OCI-LY7 (cell line): ENCODE measurements around the gene PRELP.

ENCODE experiments used
- EZH2phosphoT487 ChIP-seq: fragments of 200-600 bp; sonication (generic); IDR thresholded peaks from 2 replicates; pipeline ENCODE4 v1.6.1; 2018; ENCODE audit warnings: low read depth, borderline replicate concordance, mild to moderate bottlenecking, mixed run types, antibody characterized with exemption, low read length, moderate library complexity, mixed read lengths
- TF ChIP-seq, protein P1 (sequence below): fragments of 200-600 bp; sonication (generic); conservative IDR thresholded peaks from 2 replicates; pipeline ENCODE4 v1.5.1; 2014; ENCODE audit warnings: mild to moderate bottlenecking, antibody characterized with exemption, low read length, moderate library complexity, mixed read lengths

DNA sequence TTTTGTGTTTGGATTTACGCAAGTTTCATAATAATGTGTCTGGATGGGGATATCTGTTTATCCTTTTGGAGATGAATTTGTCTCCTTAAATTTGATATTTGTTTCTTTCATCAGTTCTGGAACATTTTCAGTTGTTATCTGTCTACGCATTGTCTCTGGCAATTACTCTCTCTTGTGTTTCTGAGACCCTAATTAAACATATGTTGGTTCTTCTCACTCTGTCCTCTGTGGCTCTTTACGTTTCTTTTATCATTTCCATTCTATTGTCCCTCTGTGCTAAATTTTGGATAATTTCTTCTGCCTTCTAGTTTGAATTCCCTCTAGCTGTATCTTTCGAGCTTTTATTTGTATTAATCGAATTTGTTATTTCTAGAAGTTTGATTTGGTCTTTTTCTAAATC lies 17.5 kb upstream of the PRELP start:
- TF ChIP-seq, protein P1, sequence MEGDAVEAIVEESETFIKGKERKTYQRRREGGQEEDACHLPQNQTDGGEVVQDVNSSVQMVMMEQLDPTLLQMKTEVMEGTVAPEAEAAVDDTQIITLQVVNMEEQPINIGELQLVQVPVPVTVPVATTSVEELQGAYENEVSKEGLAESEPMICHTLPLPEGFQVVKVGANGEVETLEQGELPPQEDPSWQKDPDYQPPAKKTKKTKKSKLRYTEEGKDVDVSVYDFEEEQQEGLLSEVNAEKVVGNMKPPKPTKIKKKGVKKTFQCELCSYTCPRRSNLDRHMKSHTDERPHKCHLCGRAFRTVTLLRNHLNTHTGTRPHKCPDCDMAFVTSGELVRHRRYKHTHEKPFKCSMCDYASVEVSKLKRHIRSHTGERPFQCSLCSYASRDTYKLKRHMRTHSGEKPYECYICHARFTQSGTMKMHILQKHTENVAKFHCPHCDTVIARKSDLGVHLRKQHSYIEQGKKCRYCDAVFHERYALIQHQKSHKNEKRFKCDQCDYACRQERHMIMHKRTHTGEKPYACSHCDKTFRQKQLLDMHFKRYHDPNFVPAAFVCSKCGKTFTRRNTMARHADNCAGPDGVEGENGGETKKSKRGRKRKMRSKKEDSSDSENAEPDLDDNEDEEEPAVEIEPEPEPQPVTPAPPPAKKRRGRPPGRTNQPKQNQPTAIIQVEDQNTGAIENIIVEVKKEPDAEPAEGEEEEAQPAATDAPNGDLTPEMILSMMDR, result no peak
- no peak for TF ChIP-seq EZH2phosphoT487
